H1 (cell line): ENCODE measurements around the gene SLC52A3. TPM values are rescaled to one million over a fixed set of nuclear protein-coding genes. Genes with fewer than 3 reads are reported as not detected.

Source experiments
- ATF3 ChIP-seq: IDR thresholded peaks from 2 replicates; pipeline ENCODE4 v1.6.1; 2011; ENCODE audit warnings: low read depth, mild to moderate bottlenecking, low read length; ENCODE audit not compliant: insufficient read depth
- CHD7 ChIP-seq: fragments of 300-600 bp; sonication (generic); IDR thresholded peaks from 2 replicates; pipeline ENCODE4 v1.7.1; 2012; ENCODE audit warnings: low read length, moderate library complexity, mild to moderate bottlenecking, inconsistent platforms; ENCODE audit not compliant: insufficient replicate concordance
- HDAC2 ChIP-seq, 2 experiments: fragments of 300-600 bp in 1 of 2; sonication (generic) in 1 of 2; IDR thresholded peaks; 2 replicates each; pipeline ENCODE4 v1.6.1; 2011 to 2012; ENCODE audit warnings: low read depth in 2 of 2, low read length in 2 of 2, mild to moderate bottlenecking in 2 of 2, moderate library complexity in 2 of 2, borderline replicate concordance in 1 of 2, inconsistent platforms in 1 of 2
- RXRA ChIP-seq: IDR thresholded peaks from 2 replicates; pipeline ENCODE4 v1.6.1; 2011; ENCODE audit warnings: low read depth, mild to moderate bottlenecking, low read length, moderate library complexity; ENCODE audit not compliant: insufficient read depth
- SAP30 ChIP-seq: fragments of 300-600 bp; sonication (generic); IDR thresholded peaks from 2 replicates; pipeline ENCODE4 v1.7.1; 2012; ENCODE audit warnings: low read length, moderate library complexity, mild to moderate bottlenecking, inconsistent platforms; ENCODE audit not compliant: insufficient read depth, insufficient replicate concordance
- SIN3A ChIP-seq, 2 experiments: IDR thresholded peaks in 1 of 2; conservative IDR thresholded peaks in 1 of 2; 2 replicates each; pipeline ENCODE4 v1.6.1; 2011 to 2012; ENCODE audit warnings: low read length in 2 of 2, improper control_type of control experiment in 1 of 2, low read depth in 1 of 2, mild to moderate bottlenecking in 1 of 2
- SP1 ChIP-seq: IDR thresholded peaks from 2 replicates; pipeline ENCODE4 v1.6.1; 2011; ENCODE audit warnings: low read depth, low read length
- TBP ChIP-seq: IDR thresholded peaks from 2 replicates; pipeline ENCODE4 v1.6.1; 2011; ENCODE audit warnings: low read depth, low read length, improper control_type of control experiment
- TEAD4 ChIP-seq: IDR thresholded peaks from 2 replicates; pipeline ENCODE4 v1.6.1; 2012; ENCODE audit warnings: low read depth, low read length, inconsistent platforms, mixed read lengths
- polyA plus RNA-seq, 7 experiments: library from polyadenylated mRNA; depleted of rRNA in 3 of 7; stranded (reverse) in 5 of 7; unstranded in 2 of 7; fragments of >200 nt in 5 of 7; fragments of 200-250 nt in 2 of 7; gene quantifications; 1 replicate in 5 of 7; 2 replicates in 1 of 7; 4 replicates in 1 of 7; pipeline versions ENCODE4 v1.2.1 to v1.2.3, GENCODE V29; 2011 to 2013; ENCODE audit warnings: missing spikeins in 2 of 7, mixed read lengths in 2 of 7
- total RNA-seq: library from RNA; stranded (reverse); fragmentation: NEBNext Ultra II Directional; extraction: Animal tissue kit (Norgen Biotek cat#: 25700); gene quantifications from 2 replicates; pipeline ENCODE4 v1.2.1, GENCODE V29; 2021

Gene SLC52A3
- total and polyA plus RNA-seq, 2 of the 8 experiments (the other 6 are each of a cell fraction or from before 2014, with no cell fraction given) = 2.3 to 4.2 TPM

DNA sequence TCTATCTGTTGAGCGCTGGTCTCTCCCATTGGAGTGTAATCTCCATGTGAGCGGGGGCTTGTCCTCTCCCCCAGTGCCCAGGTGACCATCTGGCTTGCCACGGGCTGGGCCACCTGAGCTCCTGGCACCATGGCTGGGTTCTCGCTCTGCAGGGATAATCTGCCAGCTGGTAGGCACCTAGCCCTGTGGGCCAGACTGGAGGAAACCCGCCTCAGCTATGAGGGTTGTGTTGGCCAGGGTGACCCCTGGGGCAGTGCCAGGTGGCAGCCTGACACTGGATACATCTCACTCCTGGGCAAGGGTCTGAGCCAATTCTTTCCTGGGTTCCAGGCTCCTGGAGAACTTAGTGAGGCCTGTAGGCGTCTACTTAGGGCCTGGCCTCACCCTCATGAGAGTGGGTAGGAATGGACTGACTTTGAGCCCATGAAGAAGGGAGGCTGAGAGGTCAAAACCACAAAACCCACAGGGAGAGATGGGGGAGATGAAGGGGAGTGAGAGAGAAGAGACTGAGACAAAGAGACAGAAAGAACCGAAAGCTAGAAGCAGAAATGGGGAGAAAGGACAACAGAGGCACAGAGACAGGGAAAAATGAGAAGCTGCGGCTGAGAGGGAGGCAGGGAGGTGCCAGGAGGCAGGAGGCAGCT, 5.8 kb upstream of the SLC52A3 start (continued):
- TF ChIP-seq CHD7 (no peak), HDAC2 (IDR thresholded peaks at IDR 0.05; ENCODE audit: borderline replicate concordance in 1 of 2, low read depth in 2 of 2, low read length in 2 of 2) (no peak), SP1 (no peak), ATF3 (no peak), RXRA (no peak), TEAD4 (no peak), TBP (no peak), SIN3A (conservative IDR thresholded peaks at IDR 0.05 in 1 of 2, IDR thresholded peaks at IDR 0.05 in 1 of 2; ENCODE audit: low read depth in 1 of 2, low read length in 2 of 2) (no peak), SAP30 (no peak)
